HUES48 (cell line): ENCODE measurements around the gene RXRG.

Experiments
- H3K27ac ChIP-seq: one replicate; pipeline ENCODE4 v1.7.0; 2013; ENCODE audit warnings: low read depth, low read length, inconsistent platforms
- H3K27me3 ChIP-seq: 2 replicates; pipeline ENCODE4 v1.6.1; 2013; ENCODE audit warnings: mild to moderate bottlenecking, low read length; ENCODE audit not compliant: control insufficient read depth, insufficient read depth
- H3K36me3 ChIP-seq: 2 replicates; pipeline ENCODE4 v1.6.1; 2013; ENCODE audit warnings: low read length; ENCODE audit not compliant: control insufficient read depth, insufficient read depth
- H3K4me1 ChIP-seq: 2 replicates; pipeline ENCODE4 v1.6.1; 2013; ENCODE audit warnings: mild to moderate bottlenecking, low read length; ENCODE audit not compliant: control insufficient read depth, insufficient read depth
- H3K4me3 ChIP-seq: 2 replicates; pipeline ENCODE4 v1.5.1; 2013; ENCODE audit warnings: mild to moderate bottlenecking, low read depth, low read length
- H3K9ac ChIP-seq: 2 replicates; pipeline ENCODE4 v1.6.1; 2013; ENCODE audit warnings: mild to moderate bottlenecking, low read depth, low read length, moderate library complexity
- H3K9me3 ChIP-seq: 2 replicates; pipeline ENCODE4 v1.6.1; 2013; ENCODE audit warnings: low read length; ENCODE audit not compliant: control insufficient read depth, insufficient read depth

Gene RXRG

GRCh38 chr1:165431079-165431478 lies 13.8 kb downstream of the RXRG start:
- Histone ChIP-seq H3K9ac (no peak overlapping the region), H3K4me1 (no peaks in the 10 kb centered on the region), H3K9me3 (no peaks in the 10 kb centered on the region), H3K27me3 (no peaks in the 10 kb centered on the region), H3K4me3 (no peak overlapping the region), H3K36me3 (no peaks in the 10 kb centered on the region), H3K27ac (no peak overlapping the region)

GRCh38 chr1:165426745-165427144 lies 18.2 kb downstream of the RXRG start:
- Histone ChIP-seq H3K9me3 (no peaks in the 10 kb centered on the region), H3K27ac (no peak overlapping the region), H3K27me3 (no peaks in the 10 kb centered on the region), H3K36me3 (no peaks in the 10 kb centered on the region), H3K9ac (no peak overlapping the region), H3K4me1 (no peaks in the 10 kb centered on the region), H3K4me3 (no peak overlapping the region)

GRCh38 chr1:165425621-165426020 lies 19.3 kb downstream of the RXRG start:
- Histone ChIP-seq H3K27me3 (no peaks in the 10 kb centered on the region), H3K27ac (no peak overlapping the region)

GRCh38 chr1:165424454-165425216 lies 20.3 kb downstream of the RXRG start:
- Histone ChIP-seq H3K36me3 (no peaks in the 10 kb centered on the region), H3K9ac (no peak overlapping the region), H3K27me3 (no peaks in the 10 kb centered on the region), H3K4me3 (no peak overlapping the region), H3K27ac (no peak overlapping the region), H3K4me1 (no peaks in the 10 kb centered on the region), H3K9me3 (no peaks in the 10 kb centered on the region)

More at GRCh38 chr1:165425621-165426020, 19.3 kb downstream of the RXRG start:
- Histone ChIP-seq H3K36me3 (no peaks in the 10 kb centered on the region), H3K4me3 (no peak overlapping the region), H3K9ac (no peak overlapping the region), H3K4me1 (no peaks in the 10 kb centered on the region), H3K9me3 (no peaks in the 10 kb centered on the region)

- no peaks in the 10 kb centered on the region for H3K9me3 ChIP-seq
- H3K27ac ChIP-seq = no peak overlapping the region
- H3K9ac ChIP-seq = no peak overlapping the region
- H3K36me3 ChIP-seq = no peaks in the 10 kb centered on the region
- H3K4me1 ChIP-seq = no peaks in the 10 kb centered on the region
- H3K4me3 ChIP-seq = no peak overlapping the region
- H3K27me3 ChIP-seq = no peaks in the 10 kb centered on the region
Measured at GRCh38 chr1:165423136-165423535, 21.8 kb downstream of the RXRG start.

GRCh38 chr1:165420655-165421054 lies 24.3 kb downstream of the RXRG start:
- Histone ChIP-seq H3K27ac (no peak overlapping the region), H3K27me3 (no peaks in the 10 kb centered on the region), H3K4me3 (no peak overlapping the region), H3K9me3 (no peaks in the 10 kb centered on the region), H3K36me3 (no peaks in the 10 kb centered on the region), H3K9ac (no peak overlapping the region), H3K4me1 (no peaks in the 10 kb centered on the region)

GRCh38 chr1:165419839-165420238 lies 25.1 kb downstream of the RXRG start:
- no peak overlapping the region for H3K9ac ChIP-seq
- H3K4me3 ChIP-seq = no peak overlapping the region
- no peaks in the 10 kb centered on the region for H3K36me3 ChIP-seq
- no peaks in the 10 kb centered on the region for H3K27me3 ChIP-seq
- no peaks in the 10 kb centered on the region for H3K4me1 ChIP-seq
- H3K9me3 ChIP-seq = no peaks in the 10 kb centered on the region
- no peak overlapping the region for H3K27ac ChIP-seq

GRCh38 chr1:165418195-165418594 lies 26.7 kb downstream of the RXRG start:
- H3K27ac ChIP-seq = no peak overlapping the region
- H3K4me3 ChIP-seq = no peak overlapping the region
- H3K9ac ChIP-seq = no peak overlapping the region
- H3K27me3 ChIP-seq = no peaks in the 10 kb centered on the region
- H3K36me3 ChIP-seq = no peaks in the 10 kb centered on the region
- H3K4me1 ChIP-seq = no peaks in the 10 kb centered on the region
- no peaks in the 10 kb centered on the region for H3K9me3 ChIP-seq

GRCh38 chr1:165416876-165417275 lies 28.1 kb downstream of the RXRG start:
- H3K4me3 ChIP-seq = no peak overlapping the region
- no peaks in the 10 kb centered on the region; the same call in 1 of the 2 replicates for H3K27me3 ChIP-seq

GRCh38 chr1:165415068-165415467 lies 29.9 kb downstream of the RXRG start:
- Histone ChIP-seq H3K4me1 (no peaks in the 10 kb centered on the region), H3K27me3 (no peaks in the 10 kb centered on the region; the same call in 1 of the 2 replicates), H3K9ac (no peak overlapping the region), H3K36me3 (no peaks in the 10 kb centered on the region), H3K27ac (no peak overlapping the region), H3K4me3 (no peak overlapping the region), H3K9me3 (no peaks in the 10 kb centered on the region)

More at GRCh38 chr1:165416876-165417275, 28.1 kb downstream of the RXRG start:
- Histone ChIP-seq H3K4me1 (no peaks in the 10 kb centered on the region), H3K9me3 (no peaks in the 10 kb centered on the region), H3K27ac (no peak overlapping the region), H3K9ac (no peak overlapping the region), H3K36me3 (no peaks in the 10 kb centered on the region)

- H3K36me3 ChIP-seq = no peaks in the 10 kb centered on the region
Measured at GRCh38 chr1:165414620-165415019, 30.3 kb downstream of the RXRG start.

More at GRCh38 chr1:165414620-165415019, 30.3 kb downstream of the RXRG start:
- Histone ChIP-seq H3K27ac (no peak overlapping the region), H3K4me1 (no peaks in the 10 kb centered on the region), H3K27me3 (no peaks in the 10 kb centered on the region; the same call in 1 of the 2 replicates), H3K4me3 (no peak overlapping the region), H3K9ac (no peak overlapping the region), H3K9me3 (no peaks in the 10 kb centered on the region)
